ENCODE data around the gene PIAS1.

PIAS1 gene

GRCh38 chr15:68196445-68197169 lies 142.5 kb downstream of the PIAS1 start:
- Histone ChIP-seq H3K4me2 (no peak overlapping the region), H3K9ac (no peak overlapping the region), H3K36me3 (ENCODE audit: insufficient read depth) (no peaks in the 10 kb centered on the region), H2AFZ (ENCODE audit: low read depth) (no peak overlapping the region), H3K79me2 (ENCODE audit: insufficient read depth, low read depth) (no peaks in the 10 kb centered on the region), H3K4me3 (IDR thresholded peaks at IDR 0.05; ENCODE audit: insufficient read depth, low read depth, low read length) (no peak overlapping the region), H3K27ac (no peak overlapping the region), H3K27me3 (ENCODE audit: insufficient read depth, low read depth) (no peaks in the 10 kb centered on the region), H4K20me1 (ENCODE audit: insufficient read depth) (no peaks in the 10 kb centered on the region), H3K4me1 (ENCODE audit: low read depth, poor library complexity, severe bottlenecking) (no peaks in the 10 kb centered on the region)
- no peak for TF ChIP-seq CTCF (conservative IDR thresholded peaks at IDR 0.05; ENCODE audit: low read depth, low read length)

- Histone ChIP-seq H3K4me3 (IDR thresholded peaks at IDR 0.05; ENCODE audit: insufficient read depth, low read depth, low read length) (no peak overlapping the region), H4K20me1 (ENCODE audit: insufficient read depth) (no peaks in the 10 kb centered on the region)
- no peak for TF ChIP-seq CTCF (conservative IDR thresholded peaks at IDR 0.05; ENCODE audit: low read depth, low read length)
Measured at GRCh38 chr15:68197170-68197492, 143.0 kb downstream of the PIAS1 start.

GRCh38 chr15:68197661-68198437 lies 143.7 kb downstream of the PIAS1 start:
- Histone ChIP-seq H3K36me3 (ENCODE audit: insufficient read depth) (no peaks in the 10 kb centered on the region), H3K79me2 (ENCODE audit: insufficient read depth, low read depth) (no peaks in the 10 kb centered on the region), H3K4me1 (ENCODE audit: low read depth, poor library complexity, severe bottlenecking) (no peaks in the 10 kb centered on the region), H3K27me3 (ENCODE audit: insufficient read depth, low read depth) (no peaks in the 10 kb centered on the region), H3K4me2 (no peak overlapping the region), H3K27ac (no peak overlapping the region), H3K4me3 (IDR thresholded peaks at IDR 0.05; ENCODE audit: insufficient read depth, low read depth, low read length) (no peak overlapping the region), H3K9ac (no peak overlapping the region), H2AFZ (ENCODE audit: low read depth) (no peak overlapping the region), H4K20me1 (ENCODE audit: insufficient read depth) (no peaks in the 10 kb centered on the region)
- no peak for TF ChIP-seq CTCF (conservative IDR thresholded peaks at IDR 0.05; ENCODE audit: low read depth, low read length)

More at GRCh38 chr15:68197170-68197492, 143.0 kb downstream of the PIAS1 start:
- H3K79me2 ChIP-seq (ENCODE audit: insufficient read depth, low read depth), result no peaks in the 10 kb centered on the region
- no peak overlapping the region for H3K4me2 ChIP-seq
- H3K27ac ChIP-seq, result no peak overlapping the region
- no peaks in the 10 kb centered on the region for H3K36me3 ChIP-seq (ENCODE audit: insufficient read depth)
- H3K4me1 ChIP-seq (ENCODE audit: low read depth, poor library complexity, severe bottlenecking), result no peaks in the 10 kb centered on the region
- H2AFZ ChIP-seq (ENCODE audit: low read depth), result no peak overlapping the region
- no peak overlapping the region for H3K9ac ChIP-seq
- H3K27me3 ChIP-seq (ENCODE audit: insufficient read depth, low read depth), result no peaks in the 10 kb centered on the region

- no peaks in the 10 kb centered on the region for H4K20me1 ChIP-seq (ENCODE audit: insufficient read depth)
- H3K36me3 ChIP-seq (ENCODE audit: insufficient read depth), result no peaks in the 10 kb centered on the region
- H3K4me3 ChIP-seq (IDR thresholded peaks at IDR 0.05; ENCODE audit: insufficient read depth, low read depth, low read length), result no peak overlapping the region
- H3K4me2 ChIP-seq, result no peak overlapping the region
- no peak overlapping the region for H3K27ac ChIP-seq
- no peaks in the 10 kb centered on the region for H3K79me2 ChIP-seq (ENCODE audit: insufficient read depth, low read depth)
- no peaks in the 10 kb centered on the region for H3K4me1 ChIP-seq (ENCODE audit: low read depth, poor library complexity, severe bottlenecking)
- H2AFZ ChIP-seq (ENCODE audit: low read depth), result no peak overlapping the region
- no peak overlapping the region for H3K9ac ChIP-seq
- TF ChIP-seq CTCF (conservative IDR thresholded peaks at IDR 0.05; ENCODE audit: low read depth, low read length), result no peak
- H3K27me3 ChIP-seq (ENCODE audit: insufficient read depth, low read depth), result no peaks in the 10 kb centered on the region
Measured at GRCh38 chr15:68199340-68199739, 145.2 kb downstream of the PIAS1 start.
